BJ (cell line): ENCODE results near the gene PRELID3B. TPM values are rescaled to one million over a fixed set of nuclear protein-coding genes. Genes with fewer than 3 reads are reported as not detected.

Experiments used
- CTCF ChIA-PET: fragments of 350-600 bp; formaldehyde crosslinking; extraction: SDS; loops from one replicate; lab custom pipeline; 2021; ENCODE audit warnings: antibody characterized with exemption, inconsistent platforms; lab: Yijun Ruan, JAX
- POLR2A ChIA-PET: fragments of 300-600 bp; sonication (Branson Sonifier 250); formaldehyde crosslinking; extraction: SDS; loops from one replicate; lab custom pipeline; 2021; ENCODE audit warnings: antibody characterized with exemption; lab: Charles Lee
- DNase-seq: peaks from one replicate; pipeline ENCODE4 v3.0.0-alpha.2; 2011; ENCODE audit warnings: low read depth
- H3K27me3 ChIP-seq: 2 replicates; pipeline ENCODE4 v1.6.0; 2011; ENCODE audit warnings: low read length; ENCODE audit not compliant: control insufficient read depth, insufficient read depth
- H3K36me3 ChIP-seq: 2 replicates; pipeline ENCODE4 v1.5.1; 2011; ENCODE audit warnings: low read length; ENCODE audit not compliant: control insufficient read depth, insufficient read depth
- H3K4me3 ChIP-seq: 2 replicates; pipeline ENCODE4 v1.5.1; 2011; ENCODE audit warnings: low read depth, mild to moderate bottlenecking, control low read depth, low read length
- CTCF ChIP-seq: IDR thresholded peaks from 2 replicates; pipeline ENCODE4 v1.5.1; 2011; ENCODE audit warnings: low read depth, mild to moderate bottlenecking, control low read depth, inconsistent platforms, low read length, moderate library complexity; ENCODE audit not compliant: insufficient read depth
- polyA plus RNA-seq: library from polyadenylated mRNA; depleted of rRNA; stranded (reverse); fragments of >200 nt; gene quantifications from 2 replicates; pipeline ENCODE4 v1.2.3, GENCODE V29; 2011

PRELID3B gene
- polyA plus RNA-seq, 1 experiment: 76.0 TPM

DNA sequence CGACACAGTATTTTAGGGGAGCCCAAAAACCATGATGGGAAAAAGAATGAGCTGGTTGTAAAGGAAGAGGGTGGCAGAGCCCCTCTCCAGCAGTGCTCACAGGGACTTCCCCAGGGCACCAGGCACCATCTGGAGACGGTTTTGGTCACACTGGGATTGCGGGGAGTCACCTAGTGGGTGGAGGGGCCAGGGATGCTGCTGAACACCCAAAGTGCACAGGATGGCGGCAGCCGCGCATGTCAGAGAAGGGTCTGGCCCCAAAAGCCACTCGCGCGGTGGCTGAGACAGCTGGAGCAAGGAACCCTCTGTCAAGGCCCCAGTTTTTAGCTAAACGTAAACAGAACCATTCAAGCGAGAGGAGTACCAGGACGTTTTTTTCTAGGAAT, 46.4 kb downstream of the PRELID3B start:
- ChIA-PET POLR2A (no interaction called here), CTCF (no interaction called here)
- Histone ChIP-seq H3K4me3 (no peak overlapping the region), H3K27me3 (no peaks in the 10 kb centered on the region), H3K36me3 (peaks cover 39% of the 10 kb centered on the region)
- DNase-seq: no peak
- no peak for TF ChIP-seq CTCF

- no peak for DNase-seq
- no peaks in the 10 kb centered on the region for H3K27me3 ChIP-seq
- no peak overlapping the region for H3K4me3 ChIP-seq
- ChIA-PET CTCF (no interaction called here), POLR2A (no interaction called here)
- no peak for TF ChIP-seq CTCF
- H3K36me3 ChIP-seq: peaks cover 42% of the 10 kb centered on the region
These were observed 46.9 kb downstream of the PRELID3B start for GRCh38 chr20:58995461-58996225.

GRCh38 chr20:58994390-58995159, 48.0 kb downstream of the PRELID3B start:
- CTCF ChIA-PET: no interaction called here
- Histone ChIP-seq H3K4me3 (no peak overlapping the region), H3K27me3 (no peaks in the 10 kb centered on the region), H3K36me3 (peaks cover 46% of the 10 kb centered on the region)
- POLR2A ChIA-PET: no interaction called here
- no peak for TF ChIP-seq CTCF
- no peak for DNase-seq

GRCh38 chr20:58993332-58994248, 49.0 kb downstream of the PRELID3B start:
- peaks cover 51% of the 10 kb centered on the region for H3K36me3 ChIP-seq
- TF ChIP-seq CTCF: no peak
- no peak for DNase-seq
- H3K4me3 ChIP-seq: no peak overlapping the region
- POLR2A ChIA-PET: interaction anchor here (0.6 kb wide), 1 partner anchor 354 kb away, joined by 4 read pairs; no protein-coding TSS in a partner anchor
- no peaks in the 10 kb centered on the region for H3K27me3 ChIP-seq
- CTCF ChIA-PET: interaction anchor here (0.8 kb wide), 1 partner anchor 9 kb away, joined by 3 read pairs; no protein-coding TSS in a partner anchor
